Calu3 (cell line): Measurements from ENCODE around the gene QRICH2. TPM values are rescaled to one million over a fixed set of nuclear protein-coding genes. Genes with fewer than 3 reads are reported as not detected.
A peak's percentile ranks its signal among the peaks of the same experiment; 100 is the strongest.

Experiments used
- BruUV-seq: library from RNA; stranded (reverse); fragments of 400-500 nt; replicated peaks from 2 replicates; lab custom pipeline; 2021; lab: Mats Ljungman, UMichigan
- CTCF ChIA-PET: fragments of 300-600 bp; sonication (Branson Sonifier 250); formaldehyde crosslinking; loops from one replicate; lab custom pipeline; 2022; ENCODE audit warnings: antibody characterized with exemption; lab: Charles Lee
- DNase-seq: peaks from one replicate; pipeline ENCODE4 v3.0.0; 2022
- H3K27ac Mint-ChIP-seq: one replicate; pipeline ENCODE4 v1.8.0; 2022; ENCODE audit warnings: mixed read lengths; ENCODE audit not compliant: unreplicated experiment
- H3K27me3 Mint-ChIP-seq: one replicate; pipeline ENCODE4 v1.8.0; 2022; ENCODE audit warnings: mixed read lengths; ENCODE audit not compliant: unreplicated experiment
- H3K36me3 Mint-ChIP-seq: one replicate; pipeline ENCODE4 v1.8.0; 2022; ENCODE audit warnings: mild to moderate bottlenecking, moderate library complexity, mixed read lengths; ENCODE audit not compliant: insufficient read depth, unreplicated experiment
- H3K4me1 Mint-ChIP-seq: one replicate; pipeline ENCODE4 v1.8.0; 2022; ENCODE audit warnings: mild to moderate bottlenecking, low read depth, mixed read lengths; ENCODE audit not compliant: unreplicated experiment
- H3K4me3 Mint-ChIP-seq: one replicate; pipeline ENCODE4 v1.8.0; 2022; ENCODE audit warnings: mild to moderate bottlenecking, low read depth, moderate library complexity, mixed read lengths; ENCODE audit not compliant: unreplicated experiment
- H3K9me3 Mint-ChIP-seq: one replicate; pipeline ENCODE4 v1.8.0; 2022; ENCODE audit warnings: low read depth, mixed read lengths; ENCODE audit not compliant: unreplicated experiment
- CTCF ChIP-seq: fragments of 200-600 bp; IDR thresholded peaks from one replicate; pipeline ENCODE4 v1.8.0; 2022; ENCODE audit warnings: antibody characterized with exemption; ENCODE audit not compliant: unreplicated experiment
- intact Hi-C: fragments of 100-400 bp; cut with micrococcal nuclease; formaldehyde crosslinking; loops from one replicate; pipeline ENCODE4 v1.10.0; 2022; ENCODE audit not compliant: unreplicated experiment
- total RNA-seq: library from RNA; stranded (reverse); gene quantifications from 2 replicates; pipeline ENCODE4 v1.2.3, GENCODE V29; 2022

The QRICH2 gene
- total RNA-seq, 1 experiment from 2014 or later, result 3.0 TPM

DNA sequence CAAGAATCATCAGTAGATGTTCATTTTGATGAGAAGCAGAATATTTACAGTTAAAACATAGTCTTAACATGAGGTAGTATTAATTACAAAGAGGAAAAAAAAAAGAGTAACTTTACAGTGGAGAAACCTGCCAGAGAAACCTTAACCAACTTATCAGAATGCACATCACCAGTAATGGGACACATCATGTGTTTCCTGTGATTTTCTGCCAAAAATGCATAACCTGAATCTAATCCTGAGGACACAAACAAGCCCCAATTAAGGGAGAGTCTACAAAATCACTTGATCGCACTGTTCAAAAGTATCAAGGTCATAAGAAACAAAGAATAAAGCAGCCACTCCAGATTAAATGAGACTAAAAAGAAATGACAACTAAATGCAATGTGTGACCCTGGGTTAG is 18.2 kb upstream of the QRICH2 start:
- no peak for DNase-seq
- CTCF ChIA-PET, result no interaction called here
- H3K36me3 Mint-ChIP-seq, result peaks cover 13% of the 10 kb centered on the region
- TF ChIP-seq CTCF, result no peak
- H3K27me3 Mint-ChIP-seq, result no peaks in the 10 kb centered on the region
- H3K4me1 Mint-ChIP-seq, result peaks cover 10% of the 10 kb centered on the region
- intact Hi-C loops, result no loop called here
- H3K4me3 Mint-ChIP-seq, result no peak overlapping the region
- TSS peak; percentile 8 for BruUV-seq
- H3K9me3 Mint-ChIP-seq, result no peaks in the 10 kb centered on the region
- H3K27ac Mint-ChIP-seq, result no peak overlapping the region

- BruUV-seq, result no TSS peak
- Mint-ChIP-seq H3K27ac (no peak overlapping the region), H3K4me3 (no peak overlapping the region), H3K36me3 (no peaks in the 10 kb centered on the region), H3K9me3 (no peaks in the 10 kb centered on the region), H3K27me3 (no peaks in the 10 kb centered on the region), H3K4me1 (no peaks in the 10 kb centered on the region)
- no peak for DNase-seq
- intact Hi-C loops, result no loop called here
- CTCF ChIA-PET, result no interaction called here
- no peak for TF ChIP-seq CTCF
These were observed 10.5 kb upstream of the QRICH2 start for GRCh38 chr17:76318586-76318985.

GRCh38 chr17:76317535-76317934 is 9.5 kb upstream of the QRICH2 start:
- Mint-ChIP-seq H3K27ac (no peak overlapping the region), H3K36me3 (no peaks in the 10 kb centered on the region), H3K9me3 (no peaks in the 10 kb centered on the region), H3K4me1 (no peaks in the 10 kb centered on the region), H3K4me3 (no peak overlapping the region), H3K27me3 (no peaks in the 10 kb centered on the region)
- CTCF ChIA-PET, result no interaction called here
- TF ChIP-seq CTCF, result no peak
- intact Hi-C loops, result no loop called here
- no TSS peak for BruUV-seq
- DNase-seq, result no peak

GRCh38 chr17:76314392-76315227 is 6.5 kb upstream of the QRICH2 start:
- CTCF ChIA-PET, result no interaction called here
- no TSS peak for BruUV-seq
- H3K27ac Mint-ChIP-seq, result no peak overlapping the region

More at GRCh38 chr17:76314392-76315227, 6.5 kb upstream of the QRICH2 start:
- intact Hi-C loops, result no loop called here
- no peak for DNase-seq
- Mint-ChIP-seq H3K27me3 (no peaks in the 10 kb centered on the region), H3K36me3 (peaks cover 8% of the 10 kb centered on the region), H3K4me1 (no peaks in the 10 kb centered on the region), H3K4me3 (no peak overlapping the region), H3K9me3 (no peaks in the 10 kb centered on the region)
- no peak for TF ChIP-seq CTCF
